ENCODE data around the gene PRLR. TPM values are rescaled to one million over a fixed set of nuclear protein-coding genes. Genes with fewer than 3 reads are reported as not detected.

Gene PRLR
- total and polyA plus RNA-seq, 2 of the 8 experiments (the other 6 are each of a cell fraction or from before 2014, with no cell fraction given), result 0.53 to 2.5 TPM

- Histone ChIP-seq H3K27me3 (replicated peaks in 1 of 4; ENCODE audit: control insufficient read depth in 3 of 4, extremely low read depth in 1 of 4, insufficient read depth in 3 of 4, low read length in 3 of 4) (no peaks in the 10 kb centered on the region), H3K4ac (replicated peaks; ENCODE audit: insufficient read length, low read depth, low read length) (no peak overlapping the region), H3K79me1 (ENCODE audit: low read depth, low read length) (no peaks in the 10 kb centered on the region), H2BK120ac (replicated peaks; ENCODE audit: low read depth, low read length) (no peak overlapping the region), H3K9ac (replicated peaks in 1 of 4; ENCODE audit: extremely low read depth in 1 of 4, low read depth in 3 of 4, low read length in 3 of 4) (no peak overlapping the region), H3K23me2 (ENCODE audit: low read depth, low read length) (no peaks in the 10 kb centered on the region), H4K20me1 (replicated peaks in 1 of 2; ENCODE audit: control insufficient read depth in 1 of 2, insufficient read depth in 2 of 2, low read length in 2 of 2) (no peaks in the 10 kb centered on the region), H3K36me3 (ENCODE audit: control insufficient read depth in 2 of 4, insufficient read depth in 4 of 4, low read length in 3 of 4) (no peaks in the 10 kb centered on the region), H3K9me3 (ENCODE audit: insufficient read depth in 2 of 2, low read depth in 1 of 2, low read length in 1 of 2) (no peaks in the 10 kb centered on the region), H3K4me3 (ENCODE audit: extremely low read depth in 1 of 4, insufficient read depth in 2 of 4, low read depth in 3 of 4, low read length in 4 of 4) (no peak overlapping the region), H3K56ac (replicated peaks; ENCODE audit: insufficient read length, low read depth, low read length) (no peak overlapping the region), H3K79me2 (ENCODE audit: control insufficient read depth in 1 of 2, insufficient read depth in 2 of 2, low read length in 2 of 2) (no peaks in the 10 kb centered on the region), H3K18ac (ENCODE audit: extremely low read depth, low read length) (no peak overlapping the region), H4K91ac (replicated peaks; ENCODE audit: insufficient read length, low read length) (no peak overlapping the region), H3K4me1 (replicated peaks in 1 of 4; ENCODE audit: control insufficient read depth in 3 of 4, insufficient read depth in 4 of 4, low read length in 3 of 4) (no peaks in the 10 kb centered on the region), H2BK20ac (ENCODE audit: low read length) (no peak overlapping the region), H4K8ac (ENCODE audit: extremely low read depth, insufficient read depth, low read length) (no peak overlapping the region), H2AK5ac (ENCODE audit: low read depth, low read length) (no peak overlapping the region), H2AFZ (ENCODE audit: low read length) (no peak overlapping the region), H3K27ac (ENCODE audit: low read depth, low read length) (no peak overlapping the region), H3K23ac (ENCODE audit: insufficient read length) (no peak overlapping the region), H2BK15ac (ENCODE audit: low read length) (no peak overlapping the region), H2BK5ac (ENCODE audit: low read depth, low read length) (no peak overlapping the region), H3K14ac (ENCODE audit: insufficient read length) (no peak overlapping the region), H4K5ac (ENCODE audit: insufficient read length, low read depth, low read length) (no peak overlapping the region), H2BK12ac (ENCODE audit: low read depth, low read length) (no peak overlapping the region), H3K4me2 (ENCODE audit: insufficient read depth in 1 of 2, low read depth in 2 of 2, low read length in 2 of 2) (no peak overlapping the region)
- ChIA-PET POLR2A (ENCODE audit: partially characterized antibody) (no interaction called here), CTCF (ENCODE audit: partially characterized antibody) (interaction anchor here (0.6 to 3.3 kb wide), 22 partner anchors 9 to 763 kb away, joined by 3 to 18 read pairs (median 4); no protein-coding TSS in a partner anchor)
- 63% methylated on average over 5 of the region's 5 CpGs; no CpG with 5 or more reads in 1 of the 2 experiments for whole genome bisulfite sequencing, 2 experiments (ENCODE audit: extremely low coverage in 1 of 2, insufficient coverage in 1 of 2, insufficient read length in 1 of 2, insufficient replicate concordance in 2 of 2, low coverage in 1 of 2, low lambda C conversion rate in 2 of 2, missing lambda C conversion rate in 1 of 2)
- DNase-seq (ENCODE audit: low read depth in 1 of 2, low spot score in 2 of 2) (peak; percentile 25 to 78), FAIRE-seq (peak; percentile 85)
Observed at GRCh38 chr5:35202319-35203111, 27.8 kb downstream of the PRLR start.
